HT1080 (cell line): ENCODE results near the gene KRT31. TPM values are rescaled to one million over a fixed set of nuclear protein-coding genes. Genes with fewer than 3 reads are reported as not detected.
A peak's percentile ranks its signal among the peaks of the same experiment; 100 is the strongest.
"Not testable (repeated sequence)": the region's sequence is repeated elsewhere in the genome, so short reads cannot be mapped to it uniquely, and the experiment has no call there.

Experiments used
- DNase-seq: peaks from one replicate; pipeline ENCODE4 v3.0.0-alpha.2; 2015; ENCODE audit warnings: low read depth
- total RNA-seq: library from RNA; depleted of rRNA; stranded (reverse); fragments of >200 nt; shearing (Covaris generic); gene quantifications from 2 replicates; pipeline ENCODE4 v1.2.3, GENCODE V29; 2014

KRT31 gene
- total RNA-seq, 1 experiment from 2014 or later: not detected

GRCh38 chr17:41418116-41418860 lies 20.9 kb upstream of the KRT31 start:
- DNase-seq: no peak

- no peak for DNase-seq
Measured at GRCh38 chr17:41417576-41418015, 20.2 kb upstream of the KRT31 start.

- no peak for DNase-seq
Measured at GRCh38 chr17:41417127-41417526, 19.7 kb upstream of the KRT31 start.

GRCh38 chr17:41416479-41416878 lies 19.1 kb upstream of the KRT31 start:
- no peak for DNase-seq

- DNase-seq: no peak
Measured at GRCh38 chr17:41415833-41416335, 18.5 kb upstream of the KRT31 start.

- no peak for DNase-seq
Measured at GRCh38 chr17:41415411-41415810, 18.0 kb upstream of the KRT31 start.

- DNase-seq: no peak
Measured at GRCh38 chr17:41413982-41414381, 16.6 kb upstream of the KRT31 start.

GRCh38 chr17:41413353-41413957 lies 16.0 kb upstream of the KRT31 start:
- no peak for DNase-seq

GRCh38 chr17:41411072-41411840 lies 13.8 kb upstream of the KRT31 start:
- DNase-seq: no peak

- DNase-seq: no peak
Measured at GRCh38 chr17:41407226-41407625, 9.8 kb upstream of the KRT31 start.

GRCh38 chr17:41406205-41406604 lies 8.8 kb upstream of the KRT31 start:
- peak; percentile 18 for DNase-seq

- peak; percentile 98 for DNase-seq
Measured at GRCh38 chr17:41404024-41404671, 6.7 kb upstream of the KRT31 start.

GRCh38 chr17:41403404-41404023 lies 6.1 kb upstream of the KRT31 start:
- DNase-seq: peak; percentile 78

- no peak for DNase-seq
Measured at GRCh38 chr17:41402161-41402560, 4.8 kb upstream of the KRT31 start.

GRCh38 chr17:41396340-41396739 lies 1.1 kb downstream of the KRT31 start:
- DNase-seq: no peak

GRCh38 chr17:41395611-41396010 lies 1.8 kb downstream of the KRT31 start:
- no peak for DNase-seq

- DNase-seq: not testable (repeated sequence)
Measured at GRCh38 chr17:41395044-41395443, 2.4 kb downstream of the KRT31 start.

GRCh38 chr17:41394254-41394996 lies 3.0 kb downstream of the KRT31 start:
- DNase-seq: no peak

GRCh38 chr17:41393826-41394225 lies 3.6 kb downstream of the KRT31 start:
- DNase-seq: no peak

- no peak for DNase-seq
Measured at GRCh38 chr17:41393294-41393693, 4.1 kb downstream of the KRT31 start.
